Left kidney (tissue), 2 donors: ENCODE results near the gene CCDC51. TPM values are rescaled to one million over a fixed set of nuclear protein-coding genes. Genes with fewer than 3 reads are reported as not detected.
A peak's percentile ranks its signal among the peaks of the same experiment; 100 is the strongest.
"Not testable (repeated sequence)": the region's sequence is repeated elsewhere in the genome, so short reads cannot be mapped to it uniquely, and the experiment has no call there.

ENCODE experiments used
- DNase-seq: peaks from one replicate; pipeline ENCODE4 v3.0.0-alpha.2; 2013
- polyA plus RNA-seq: library from polyadenylated mRNA; unstranded; fragments of 120-200 nt; gene quantifications from one replicate; pipeline ENCODE4 v1.2.1, GENCODE V29; 2013; ENCODE audit not compliant: insufficient read length

CCDC51 gene
- polyA plus RNA-seq, 1 donor = 24.6 TPM

DNA sequence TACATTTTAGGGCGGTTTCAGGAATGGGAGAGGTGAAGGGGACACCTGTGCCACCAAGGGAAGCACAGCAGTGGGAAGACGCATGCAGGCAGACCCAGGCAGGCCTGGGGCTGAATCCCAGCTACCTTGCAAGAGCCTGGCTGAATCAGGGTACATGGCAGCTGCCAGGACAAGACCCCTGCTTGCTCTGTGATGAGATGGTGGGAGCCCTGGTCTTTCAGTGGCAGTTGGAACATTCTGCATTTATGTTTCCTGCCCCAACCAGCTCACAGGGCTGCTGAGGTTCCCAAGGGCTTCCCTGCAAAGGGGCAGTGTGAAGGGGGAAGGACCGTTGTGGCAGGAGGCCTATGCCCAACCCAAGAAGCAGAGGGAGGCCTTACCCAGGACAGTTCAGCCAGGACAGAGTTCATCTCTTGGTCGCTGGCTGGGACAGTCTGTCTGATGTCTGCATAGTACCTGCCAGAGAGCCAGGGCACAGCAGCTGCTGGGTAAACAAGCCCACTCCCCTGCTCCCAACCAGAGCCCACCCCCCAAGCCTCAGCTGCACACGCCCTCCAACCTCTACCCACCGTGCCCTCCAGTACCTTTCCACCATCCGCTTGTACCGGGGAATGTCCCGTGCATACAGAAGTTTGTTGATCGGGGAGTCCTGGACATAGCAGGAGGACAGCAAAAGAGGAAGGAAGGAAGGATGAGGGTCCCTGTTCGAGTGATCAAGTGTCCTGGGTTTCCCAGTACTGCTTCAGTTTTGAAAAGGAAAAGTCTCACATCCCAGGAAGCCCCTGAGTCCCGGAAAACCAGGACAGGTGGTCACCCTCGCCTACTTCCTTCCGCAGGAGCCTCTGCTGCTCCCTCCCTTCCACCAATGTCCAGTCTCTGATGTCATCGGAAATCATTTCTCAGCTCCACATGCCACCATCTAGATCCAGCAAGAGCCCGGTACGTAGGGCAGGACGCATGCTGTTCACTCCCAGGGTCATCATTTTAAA, 33.2 kb downstream of the CCDC51 start:
- no peak for DNase-seq

DNA sequence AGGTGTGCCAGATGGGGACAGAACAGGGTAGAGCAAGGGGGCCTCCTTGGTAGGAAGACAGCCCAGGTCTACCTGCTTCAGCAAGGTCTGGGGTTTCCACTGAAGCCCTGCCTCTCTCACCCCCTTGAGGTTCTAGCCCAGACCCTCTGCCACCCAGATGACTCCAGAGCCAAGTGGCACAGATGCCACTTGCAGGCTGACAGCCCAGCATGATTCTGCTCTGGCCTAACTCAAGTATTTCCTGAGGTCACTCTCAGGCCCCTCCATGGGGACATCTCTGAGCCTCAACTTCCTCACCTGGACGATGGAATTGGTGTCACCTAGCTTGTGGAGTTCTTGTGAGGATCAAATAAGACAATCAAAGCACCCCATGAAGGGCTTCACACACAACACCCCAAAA, 33.9 kb downstream of the CCDC51 start:
- no peak for DNase-seq

DNA sequence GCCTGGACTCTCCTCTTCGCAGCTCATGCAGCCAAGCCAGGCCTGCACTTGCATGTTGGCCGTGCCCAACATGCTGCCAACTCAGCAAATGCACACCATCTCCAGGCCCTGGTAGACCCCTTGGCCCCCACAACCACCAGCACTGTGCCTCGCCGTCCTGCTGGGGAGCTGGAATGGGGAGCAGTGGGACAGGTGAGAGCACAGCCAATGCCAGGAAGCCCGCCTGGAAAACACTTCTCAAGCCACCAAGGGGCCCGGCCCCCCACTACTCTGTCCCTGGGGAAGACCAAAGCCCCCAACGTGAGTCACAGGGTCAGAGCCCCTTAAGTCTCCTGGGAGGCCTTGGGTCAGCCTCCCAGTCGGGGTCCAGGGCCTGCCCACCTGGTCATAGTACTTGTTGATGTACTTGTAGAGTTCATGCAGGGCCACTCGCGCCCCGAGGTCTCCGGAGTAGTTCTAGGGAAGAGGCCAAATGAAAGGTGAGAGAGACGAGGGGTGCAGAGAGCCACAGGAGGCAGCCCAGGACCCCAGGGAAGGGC, 34.5 kb downstream of the CCDC51 start:
- DNase-seq = no peak

DNA sequence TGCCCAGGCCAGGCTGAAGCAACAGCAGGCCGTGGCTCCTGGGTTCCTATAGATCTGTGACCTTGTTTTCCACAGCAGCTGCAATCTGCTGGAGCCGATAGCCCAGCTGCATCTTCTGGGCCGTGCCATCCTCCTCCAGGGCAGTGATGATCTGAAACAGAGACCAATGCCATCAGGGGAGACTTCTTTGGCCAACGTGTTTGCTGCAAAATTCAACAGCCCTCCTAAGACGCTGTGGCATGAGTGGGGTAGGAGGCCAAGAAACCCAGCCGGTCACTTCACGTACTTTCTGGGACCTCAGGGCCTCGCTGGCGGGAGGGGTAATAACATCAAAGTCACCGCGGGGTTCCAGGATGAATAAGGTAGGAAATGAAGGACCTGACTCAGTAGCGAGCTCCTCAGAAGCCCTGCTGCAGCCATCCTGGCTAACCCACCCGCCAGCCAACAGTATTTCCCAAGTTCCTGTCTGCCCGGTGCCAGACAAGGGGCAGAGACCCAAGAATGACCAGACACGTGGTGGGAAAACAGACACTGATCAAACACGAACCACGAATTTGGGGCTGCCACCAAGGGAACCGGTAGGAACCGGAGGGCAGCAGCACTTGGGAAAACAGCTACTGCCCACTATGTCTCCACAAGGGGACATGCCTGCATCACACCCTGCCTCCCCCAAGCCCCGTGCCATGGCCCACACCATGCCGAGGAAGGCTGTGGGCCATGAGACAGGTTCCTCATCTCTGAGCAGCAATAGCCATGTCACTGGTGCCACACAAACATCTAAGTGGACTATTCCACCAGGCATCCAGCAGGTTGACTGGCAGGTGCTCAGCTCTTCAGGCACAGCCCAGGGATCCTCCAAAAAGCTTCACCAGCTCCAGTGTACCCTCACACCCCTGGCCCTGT, 35.2 kb downstream of the CCDC51 start:
- no peak for DNase-seq

DNA sequence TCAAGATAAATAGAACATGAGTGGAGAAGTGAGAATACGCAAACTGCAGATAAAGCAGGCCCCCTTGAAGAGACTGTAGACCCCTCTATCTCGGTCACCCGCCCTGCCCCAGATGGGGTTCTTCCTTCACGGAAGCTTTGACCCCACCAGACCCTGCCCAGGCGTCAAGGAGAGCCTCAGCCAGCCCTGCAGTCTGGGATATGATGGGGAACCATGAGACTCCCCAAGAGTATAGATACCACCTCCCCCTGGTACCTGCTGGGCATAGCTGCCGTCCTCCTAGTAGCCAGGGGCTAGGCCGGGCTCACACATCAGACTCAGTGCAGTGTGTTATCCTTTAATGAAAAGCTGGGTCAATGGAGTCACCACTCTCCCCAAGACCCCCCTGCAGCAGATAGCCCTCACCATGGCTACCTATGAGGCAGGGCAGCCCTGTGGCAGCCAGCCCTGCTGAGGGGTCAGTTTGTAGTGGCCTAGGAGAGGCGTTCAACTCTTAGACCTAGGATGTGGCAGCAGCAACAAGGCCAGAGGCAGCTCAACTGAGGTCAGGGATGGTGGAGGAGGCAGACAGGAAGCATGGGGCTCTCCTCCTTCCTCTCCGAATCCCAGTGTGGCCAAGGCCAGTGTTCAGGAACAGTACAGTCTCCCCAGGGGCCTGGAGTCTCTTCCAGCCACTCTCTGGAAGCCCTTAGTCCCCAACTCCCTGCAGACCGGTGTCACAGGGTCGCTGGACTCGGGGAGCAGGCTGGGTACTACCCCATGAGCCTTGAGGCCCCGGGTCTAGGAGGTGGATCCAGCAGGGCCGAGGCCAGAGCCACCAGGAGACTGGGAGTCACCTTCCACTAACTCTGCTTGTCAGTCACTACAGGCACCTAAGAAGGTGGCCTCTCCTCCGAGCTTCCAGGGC, 36.1 kb downstream of the CCDC51 start:
- DNase-seq = no peak

DNA sequence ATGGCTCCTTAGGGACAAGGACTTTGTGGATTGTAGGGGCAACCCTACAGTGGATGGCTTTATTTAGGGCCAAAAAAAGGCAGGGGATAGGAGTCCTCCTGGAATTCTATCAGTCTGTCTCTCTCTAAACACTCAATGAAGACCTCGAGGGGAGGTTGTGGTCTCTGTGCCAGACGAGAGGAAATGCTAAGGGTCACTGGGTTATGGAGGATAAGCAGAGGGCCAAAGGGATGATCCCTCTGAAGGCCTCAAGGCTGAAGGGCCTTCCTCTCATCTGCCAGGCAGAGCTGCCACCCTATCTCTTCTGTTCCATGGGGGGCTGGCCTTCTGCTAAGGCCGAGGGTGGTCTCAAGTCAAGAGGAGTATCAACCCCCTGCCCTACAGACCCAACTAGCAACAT, 37.0 kb downstream of the CCDC51 start:
- DNase-seq = no peak

DNA sequence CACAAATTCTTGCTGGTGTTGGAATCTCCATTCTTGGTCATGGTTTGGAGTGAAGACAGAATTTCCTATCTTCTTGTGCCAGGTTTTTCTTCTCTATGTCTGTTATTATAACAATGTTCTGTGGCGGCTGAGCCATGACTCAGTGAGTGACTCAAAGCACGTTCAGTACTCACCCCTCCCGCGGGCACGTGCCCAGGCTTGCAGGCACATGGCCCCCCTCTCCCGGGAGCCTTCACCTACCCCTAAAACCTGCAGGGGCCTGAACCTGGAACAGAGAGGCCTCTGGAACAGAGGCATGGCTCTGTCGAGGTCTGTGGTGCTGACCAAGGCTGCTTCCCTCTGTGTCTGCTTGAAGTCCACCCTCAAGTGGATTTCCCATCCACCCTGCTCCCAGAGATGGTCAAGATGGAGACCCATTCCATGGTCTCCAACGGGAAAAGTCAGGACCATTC, 37.6 kb downstream of the CCDC51 start:
- DNase-seq = no peak

DNA sequence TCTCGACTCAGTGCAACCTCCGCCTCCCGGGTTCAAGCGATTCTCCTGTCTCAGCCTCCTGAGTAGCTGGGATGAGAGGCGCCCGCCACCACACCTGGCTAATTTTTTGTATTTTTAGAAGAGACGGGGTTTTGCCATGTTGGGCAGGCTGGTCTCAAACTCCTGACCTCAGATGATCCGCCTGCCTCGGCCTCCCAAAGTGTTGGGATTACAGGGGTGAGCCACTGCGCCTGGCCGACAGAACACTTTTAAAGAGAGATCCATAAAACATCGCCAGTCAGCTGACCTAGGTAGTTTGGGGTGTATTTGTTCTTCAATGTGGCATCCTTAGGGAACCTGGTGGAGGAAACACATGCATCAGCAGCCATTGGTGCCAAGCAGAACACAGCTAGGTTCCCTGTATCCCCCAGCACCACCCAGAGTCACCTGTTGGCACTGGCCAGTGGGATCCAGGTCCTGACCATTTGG, 38.5 kb downstream of the CCDC51 start:
- not testable (repeated sequence) for DNase-seq

- DNase-seq = peak; percentile 64
Measured at GRCh38 chr3:48400824-48401433, 39.0 kb downstream of the CCDC51 start.

GRCh38 chr3:48399387-48400172, 40.3 kb downstream of the CCDC51 start:
- DNase-seq = no peak

DNA sequence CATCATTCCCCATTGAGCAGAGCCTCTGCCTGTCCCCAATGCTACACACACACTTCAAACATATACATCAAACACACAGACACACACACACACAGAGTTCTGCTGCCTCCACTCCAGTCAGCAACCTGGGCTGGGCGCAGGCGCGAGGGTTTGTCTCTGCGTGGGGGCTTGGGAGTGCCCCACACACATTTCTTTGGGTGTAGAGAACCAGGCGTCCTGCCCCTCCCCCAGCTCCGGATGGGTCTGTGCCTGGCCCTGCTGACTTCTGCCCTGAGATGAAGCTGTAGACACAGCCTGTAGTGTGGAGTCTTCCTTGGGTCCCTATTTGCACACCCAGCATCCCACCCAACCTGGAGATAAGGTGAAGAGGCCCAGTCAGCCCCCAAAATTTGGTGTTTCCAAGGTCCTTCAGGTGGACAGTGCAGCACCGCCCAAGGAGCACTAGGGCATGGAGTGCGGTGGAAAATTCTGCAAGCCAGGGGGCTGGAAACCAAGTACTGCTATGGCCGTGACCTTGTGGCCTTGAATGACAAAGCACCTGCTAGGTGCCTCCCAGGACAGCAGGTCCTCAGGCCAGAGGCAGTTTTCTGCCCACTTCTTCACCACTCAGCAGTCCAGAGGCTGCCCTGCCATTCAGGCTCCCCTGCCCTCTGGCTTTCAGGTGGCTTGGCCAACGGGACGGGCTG, 41.1 kb downstream of the CCDC51 start:
- DNase-seq = no peak

- no peak for DNase-seq
Measured at GRCh38 chr3:48397767-48398681, 41.9 kb downstream of the CCDC51 start.

GRCh38 chr3:48395714-48396113, 44.2 kb downstream of the CCDC51 start:
- no peak for DNase-seq

GRCh38 chr3:48394391-48394790, 45.5 kb downstream of the CCDC51 start:
- DNase-seq = no peak

DNA sequence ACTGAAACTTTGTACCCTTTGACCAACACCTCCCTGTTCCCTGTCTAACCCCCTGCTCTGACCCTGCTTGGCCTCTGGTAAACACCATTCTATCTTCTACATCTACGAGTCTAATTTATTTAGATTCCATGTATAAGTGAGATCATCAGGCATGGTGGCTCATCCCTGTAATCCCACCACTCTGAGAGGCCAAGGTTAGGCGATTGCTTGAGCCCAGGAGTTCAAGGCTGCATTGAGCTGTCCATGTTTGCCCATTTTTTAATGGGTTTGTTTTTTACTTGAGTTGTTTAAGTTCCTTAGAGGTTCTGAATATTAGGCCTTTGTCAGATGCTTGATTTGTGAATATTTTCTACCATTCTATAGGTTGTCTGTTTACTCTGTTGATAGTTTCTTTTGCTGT, 51.0 kb downstream of the CCDC51 start:
- no peak for DNase-seq

- DNase-seq = no peak
Measured at GRCh38 chr3:48387634-48388033, 52.3 kb downstream of the CCDC51 start.
